GM18511 (cell line): ENCODE data around the gene AOAH.
"Not testable (repeated sequence)": the region's sequence is repeated elsewhere in the genome, so short reads cannot be mapped to it uniquely, and the experiment has no call there.

Experiments
- ATAC-seq: cut with Tn5 transposase; IDR thresholded peaks from one replicate; pipeline ENCODE4 v1.9.1; 2021; ENCODE audit warnings: mild to moderate bottlenecking, moderate library complexity; ENCODE audit not compliant: unreplicated experiment

The AOAH gene

GRCh38 chr7:36658335-36659171, 65.7 kb downstream of the AOAH start:
- no peak for ATAC-seq

- ATAC-seq = no peak
Measured at GRCh38 chr7:36657036-36657660, 67.1 kb downstream of the AOAH start.

- ATAC-seq = no peak
Measured at GRCh38 chr7:36654436-36654835, 69.9 kb downstream of the AOAH start.

- no peak for ATAC-seq
Measured at GRCh38 chr7:36653663-36654355, 70.5 kb downstream of the AOAH start.

GRCh38 chr7:36653008-36653662, 71.2 kb downstream of the AOAH start:
- ATAC-seq = no peak

- ATAC-seq = no peak
Measured at GRCh38 chr7:36652431-36652830, 71.9 kb downstream of the AOAH start.

GRCh38 chr7:36651404-36651803, 72.9 kb downstream of the AOAH start:
- ATAC-seq = no peak

- ATAC-seq = no peak
Measured at GRCh38 chr7:36650766-36651312, 73.5 kb downstream of the AOAH start.

- no peak for ATAC-seq
Measured at GRCh38 chr7:36650320-36650719, 74.0 kb downstream of the AOAH start.

GRCh38 chr7:36649319-36649718, 75.0 kb downstream of the AOAH start:
- ATAC-seq = not testable (repeated sequence)

- ATAC-seq = no peak
Measured at GRCh38 chr7:36648441-36648840, 75.9 kb downstream of the AOAH start.

- no peak for ATAC-seq
Measured at GRCh38 chr7:36644625-36645422, 79.5 kb downstream of the AOAH start.

- ATAC-seq = no peak
Measured at GRCh38 chr7:36642414-36642813, 81.9 kb downstream of the AOAH start.

GRCh38 chr7:36642010-36642409, 82.3 kb downstream of the AOAH start:
- no peak for ATAC-seq

- no peak for ATAC-seq
Measured at GRCh38 chr7:36640682-36641081, 83.6 kb downstream of the AOAH start.

GRCh38 chr7:36639826-36640225, 84.5 kb downstream of the AOAH start:
- no peak for ATAC-seq

- no peak for ATAC-seq
Measured at GRCh38 chr7:36638586-36639263, 85.6 kb downstream of the AOAH start.

- no peak for ATAC-seq
Measured at GRCh38 chr7:36638140-36638539, 86.2 kb downstream of the AOAH start.

GRCh38 chr7:36637417-36637816, 86.9 kb downstream of the AOAH start:
- no peak for ATAC-seq

- no peak for ATAC-seq
Measured at GRCh38 chr7:36636126-36636525, 88.2 kb downstream of the AOAH start.
